GM19351 (cell line): Measurements from ENCODE around the gene TSC2.

Source experiments
- ATAC-seq: cut with Tn5 transposase; IDR thresholded peaks from one replicate; pipeline ENCODE4 v1.9.1; 2021; ENCODE audit warnings: mild to moderate bottlenecking, moderate library complexity; ENCODE audit not compliant: unreplicated experiment

The TSC2 gene

GRCh38 chr16:2083876-2084780, 36.3 kb downstream of the TSC2 start:
- no peak for ATAC-seq

- no peak for ATAC-seq
Measured at GRCh38 chr16:2084895-2085625, 37.3 kb downstream of the TSC2 start.

- ATAC-seq: no peak
Measured at GRCh38 chr16:2085669-2086068, 37.9 kb downstream of the TSC2 start.

GRCh38 chr16:2086106-2086742, 38.4 kb downstream of the TSC2 start:
- no peak for ATAC-seq

GRCh38 chr16:2086812-2087747, 39.3 kb downstream of the TSC2 start:
- ATAC-seq: no peak

GRCh38 chr16:2087748-2088631, 40.2 kb downstream of the TSC2 start:
- ATAC-seq: no peak

- no peak for ATAC-seq
Measured at GRCh38 chr16:2088759-2089358, 41.1 kb downstream of the TSC2 start.

GRCh38 chr16:2089706-2090480, 42.1 kb downstream of the TSC2 start:
- no peak for ATAC-seq

- no peak for ATAC-seq
Measured at GRCh38 chr16:2090481-2090776, 42.6 kb downstream of the TSC2 start.

GRCh38 chr16:2090777-2091546, 43.2 kb downstream of the TSC2 start:
- ATAC-seq: no peak

GRCh38 chr16:2091547-2092255, 43.9 kb downstream of the TSC2 start:
- no peak for ATAC-seq

- no peak for ATAC-seq
Measured at GRCh38 chr16:2092256-2092620, 44.5 kb downstream of the TSC2 start.

GRCh38 chr16:2092866-2093265, 45.1 kb downstream of the TSC2 start:
- ATAC-seq: no peak

- ATAC-seq: no peak
Measured at GRCh38 chr16:2093793-2094192, 46.0 kb downstream of the TSC2 start.

- no peak for ATAC-seq
Measured at GRCh38 chr16:2095315-2095853, 47.6 kb downstream of the TSC2 start.

GRCh38 chr16:2095918-2096582, 48.3 kb downstream of the TSC2 start:
- ATAC-seq: no peak
